Measurements from ENCODE around the gene EMC8.

EMC8 gene

DNA sequence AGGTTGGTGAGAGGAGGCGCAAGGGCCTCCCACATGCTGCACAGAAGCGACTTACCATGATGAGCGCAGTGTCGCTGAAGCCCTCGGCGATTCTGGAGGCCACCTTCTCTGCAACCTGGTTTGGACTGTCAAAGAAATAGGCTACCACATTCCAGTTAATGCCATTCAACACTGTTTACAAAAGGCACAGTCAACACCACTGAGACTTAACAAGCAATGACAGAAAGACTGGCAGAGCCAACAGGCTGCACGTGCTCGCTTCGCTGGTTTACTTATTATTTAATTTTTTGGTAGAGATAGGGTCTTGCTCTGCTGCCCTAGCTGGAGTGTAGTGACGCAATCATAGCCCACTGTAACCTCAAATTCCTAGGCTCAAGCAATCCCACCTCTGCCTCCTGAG lies 18.2 kb downstream of the EMC8 start:
- H3K9me3 ChIP-seq (ENCODE audit: control insufficient read depth in 1 of 2, low read length in 2 of 2): no peaks in the 10 kb centered on the region
- H3K27me3 ChIP-seq (ENCODE audit: low read depth, low read length): no peaks in the 10 kb centered on the region
- peaks cover 33 to 53% of the 10 kb centered on the region in 2 donors for H3K36me3 ChIP-seq (ENCODE audit: control insufficient read depth in 1 of 2, insufficient read depth in 2 of 2, low read length in 2 of 2)
- H3K4me3 ChIP-seq (ENCODE audit: low read depth in 1 of 2, low read length in 2 of 2): no peak overlapping the region
- H3K27ac ChIP-seq (ENCODE audit: low read length): no peak overlapping the region
- H3K4me1 ChIP-seq (ENCODE audit: control insufficient read depth in 1 of 2, insufficient read depth in 2 of 2, low read length in 2 of 2): peaks cover 0 to 18% of the 10 kb centered on the region in 2 donors

DNA sequence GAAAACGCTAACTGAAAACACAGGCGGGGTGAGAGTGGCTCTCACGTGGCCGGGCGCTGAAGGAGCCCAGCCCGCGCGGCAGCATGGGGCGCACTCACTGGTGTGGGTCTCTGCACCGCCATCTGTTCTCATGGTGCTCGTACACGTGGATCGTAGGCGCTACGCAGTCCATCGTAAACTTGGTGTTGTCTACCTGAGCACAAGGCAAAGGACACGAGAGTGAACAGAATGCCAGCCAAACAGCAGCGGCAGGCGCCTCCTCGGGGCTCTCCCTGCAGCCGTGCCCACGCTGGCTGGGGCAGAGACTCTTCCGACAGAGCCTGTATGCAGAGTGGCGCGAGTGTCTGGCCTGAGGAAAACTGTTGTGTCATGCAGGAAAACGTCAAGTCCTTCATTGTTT lies 19.1 kb downstream of the EMC8 start:
- Histone ChIP-seq H3K4me3 (ENCODE audit: low read depth in 1 of 2, low read length in 2 of 2) (no peak overlapping the region), H3K9me3 (ENCODE audit: control insufficient read depth in 1 of 2, low read length in 2 of 2) (no peaks in the 10 kb centered on the region), H3K27ac (ENCODE audit: low read length) (no peak overlapping the region), H3K27me3 (ENCODE audit: low read depth, low read length) (no peaks in the 10 kb centered on the region), H3K36me3 (ENCODE audit: control insufficient read depth in 1 of 2, insufficient read depth in 2 of 2, low read length in 2 of 2) (peaks cover 25 to 49% of the 10 kb centered on the region in 2 donors), H3K4me1 (ENCODE audit: control insufficient read depth in 1 of 2, insufficient read depth in 2 of 2, low read length in 2 of 2) (peaks cover 0 to 18% of the 10 kb centered on the region in 2 donors)

DNA sequence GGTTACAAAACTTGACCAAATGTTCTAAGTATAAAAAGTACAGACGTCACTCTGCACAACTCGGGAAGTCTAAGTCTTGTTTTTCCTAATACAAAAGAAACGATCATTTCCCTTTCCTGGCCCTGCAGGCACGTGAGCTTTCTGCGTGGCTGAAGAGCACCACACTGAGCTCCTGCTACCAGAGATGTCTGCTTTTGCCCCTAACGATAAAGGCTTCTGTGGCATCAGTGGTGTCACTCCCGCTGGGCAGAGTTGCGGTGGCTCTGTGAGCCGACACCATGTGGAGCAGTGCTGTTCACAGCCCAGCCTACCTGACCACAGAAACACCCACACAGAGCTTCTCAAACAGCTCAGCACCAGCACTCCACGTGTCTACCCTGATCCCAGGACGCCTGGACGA lies 20.5 kb downstream of the EMC8 start:
- H3K36me3 ChIP-seq (ENCODE audit: control insufficient read depth in 1 of 2, insufficient read depth in 2 of 2, low read length in 2 of 2): peaks cover 25 to 49% of the 10 kb centered on the region in 2 donors
- H3K9me3 ChIP-seq (ENCODE audit: control insufficient read depth in 1 of 2, low read length in 2 of 2): no peaks in the 10 kb centered on the region
- H3K4me1 ChIP-seq (ENCODE audit: control insufficient read depth in 1 of 2, insufficient read depth in 2 of 2, low read length in 2 of 2): peaks cover 0 to 18% of the 10 kb centered on the region in 2 donors
- no peak overlapping the region for H3K27ac ChIP-seq (ENCODE audit: low read length)
- H3K27me3 ChIP-seq (ENCODE audit: low read depth, low read length): no peaks in the 10 kb centered on the region
- H3K4me3 ChIP-seq (ENCODE audit: low read depth in 1 of 2, low read length in 2 of 2): no peak overlapping the region

DNA sequence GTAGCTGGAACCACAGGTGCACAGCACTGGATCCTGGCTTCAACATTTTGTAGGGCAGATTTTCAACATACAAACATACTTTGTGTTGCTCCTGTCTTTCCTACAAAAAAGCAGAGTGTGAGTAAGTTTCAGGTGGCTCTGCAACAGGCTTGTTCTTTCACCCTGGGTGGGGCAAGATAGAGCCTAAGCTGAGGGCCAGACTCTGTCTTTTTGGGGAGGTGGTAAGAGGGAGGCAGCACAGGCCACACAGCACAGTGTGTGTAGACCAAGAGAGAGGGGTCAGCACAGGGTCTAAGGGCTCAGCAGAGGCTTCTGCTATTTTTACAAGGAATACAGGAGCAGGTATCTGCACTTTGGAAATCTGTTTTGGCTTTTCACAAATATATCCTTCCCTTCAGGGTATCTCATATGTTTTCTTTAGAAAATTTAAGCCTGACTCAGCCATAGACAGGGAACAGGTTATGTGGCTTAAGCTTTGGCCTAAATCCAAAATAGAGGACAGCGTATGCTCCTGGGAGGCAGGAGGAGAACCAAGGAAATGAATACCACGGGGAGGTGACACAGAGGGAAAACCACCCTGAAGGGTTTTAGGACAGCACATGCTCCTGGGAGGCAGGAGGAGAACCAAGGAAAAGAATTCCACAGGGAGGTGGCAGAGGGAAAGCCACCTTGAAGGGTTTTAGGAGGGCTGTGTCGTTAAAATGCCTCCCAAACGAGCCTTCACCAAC lies 21.6 kb downstream of the EMC8 start:
- peaks cover 25 to 49% of the 10 kb centered on the region in 2 donors for H3K36me3 ChIP-seq (ENCODE audit: control insufficient read depth in 1 of 2, insufficient read depth in 2 of 2, low read length in 2 of 2)
- peaks cover 0 to 12% of the 10 kb centered on the region in 2 donors for H3K4me1 ChIP-seq (ENCODE audit: control insufficient read depth in 1 of 2, insufficient read depth in 2 of 2, low read length in 2 of 2)
- H3K27me3 ChIP-seq (ENCODE audit: low read depth, low read length): no peaks in the 10 kb centered on the region
- H3K4me3 ChIP-seq (ENCODE audit: low read depth in 1 of 2, low read length in 2 of 2): no peak overlapping the region
- H3K27ac ChIP-seq (ENCODE audit: low read length): no peak overlapping the region
- H3K9me3 ChIP-seq (ENCODE audit: control insufficient read depth in 1 of 2, low read length in 2 of 2): no peaks in the 10 kb centered on the region

DNA sequence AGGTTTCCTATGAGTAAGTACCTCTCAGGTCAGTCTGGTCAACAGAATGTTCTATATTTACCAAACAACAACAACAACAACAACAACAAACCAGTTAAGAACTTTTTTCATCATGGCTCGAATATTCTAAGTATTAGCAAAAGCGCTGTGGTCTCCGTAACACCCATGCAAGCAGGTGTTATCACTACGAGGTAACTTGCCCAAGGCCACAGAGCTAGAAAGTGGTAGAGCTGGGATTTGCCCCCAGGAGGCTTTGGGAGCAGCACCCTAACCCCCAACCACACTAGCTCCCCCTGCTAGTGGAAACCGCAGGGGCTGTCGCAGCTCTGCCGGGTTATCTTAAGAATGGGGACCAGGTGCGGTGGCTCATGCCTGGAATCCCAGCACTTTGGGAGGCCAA lies 24.5 kb downstream of the EMC8 start:
- Histone ChIP-seq H3K4me1 (ENCODE audit: control insufficient read depth in 1 of 2, insufficient read depth in 2 of 2, low read length in 2 of 2) (no peaks in the 10 kb centered on the region), H3K27ac (ENCODE audit: low read length) (no peak overlapping the region), H3K36me3 (ENCODE audit: control insufficient read depth in 1 of 2, insufficient read depth in 2 of 2, low read length in 2 of 2) (peaks cover 12 to 46% of the 10 kb centered on the region in 2 donors), H3K4me3 (ENCODE audit: low read depth in 1 of 2, low read length in 2 of 2) (no peak overlapping the region), H3K27me3 (ENCODE audit: low read depth, low read length) (no peaks in the 10 kb centered on the region), H3K9me3 (ENCODE audit: control insufficient read depth in 1 of 2, low read length in 2 of 2) (no peaks in the 10 kb centered on the region)

DNA sequence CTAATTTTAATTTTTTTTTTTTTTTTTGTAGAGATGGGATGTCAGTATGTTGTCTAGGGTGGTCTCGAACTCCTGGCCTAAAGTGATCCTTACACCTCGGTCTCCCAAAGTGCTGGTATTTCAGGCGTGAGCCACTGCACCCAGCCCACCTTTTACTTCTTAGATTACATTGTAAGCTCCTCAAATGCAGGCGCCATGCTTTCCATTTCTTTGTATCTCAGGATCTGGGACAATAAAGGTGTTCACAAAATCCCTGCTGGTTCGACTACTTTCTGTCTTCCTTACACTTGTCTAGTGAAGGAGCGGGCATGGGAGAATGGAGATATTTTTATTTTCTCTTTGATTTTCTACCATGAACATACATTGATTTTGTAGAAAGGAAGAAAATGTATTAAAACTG lies 25.2 kb downstream of the EMC8 start:
- peaks cover 7 to 39% of the 10 kb centered on the region in 2 donors for H3K36me3 ChIP-seq (ENCODE audit: control insufficient read depth in 1 of 2, insufficient read depth in 2 of 2, low read length in 2 of 2)
- no peaks in the 10 kb centered on the region for H3K9me3 ChIP-seq (ENCODE audit: control insufficient read depth in 1 of 2, low read length in 2 of 2)
- H3K4me1 ChIP-seq (ENCODE audit: control insufficient read depth in 1 of 2, insufficient read depth in 2 of 2, low read length in 2 of 2): no peaks in the 10 kb centered on the region
- no peak overlapping the region for H3K27ac ChIP-seq (ENCODE audit: low read length)
- H3K4me3 ChIP-seq (ENCODE audit: low read depth in 1 of 2, low read length in 2 of 2): no peak overlapping the region
- no peaks in the 10 kb centered on the region for H3K27me3 ChIP-seq (ENCODE audit: low read depth, low read length)

DNA sequence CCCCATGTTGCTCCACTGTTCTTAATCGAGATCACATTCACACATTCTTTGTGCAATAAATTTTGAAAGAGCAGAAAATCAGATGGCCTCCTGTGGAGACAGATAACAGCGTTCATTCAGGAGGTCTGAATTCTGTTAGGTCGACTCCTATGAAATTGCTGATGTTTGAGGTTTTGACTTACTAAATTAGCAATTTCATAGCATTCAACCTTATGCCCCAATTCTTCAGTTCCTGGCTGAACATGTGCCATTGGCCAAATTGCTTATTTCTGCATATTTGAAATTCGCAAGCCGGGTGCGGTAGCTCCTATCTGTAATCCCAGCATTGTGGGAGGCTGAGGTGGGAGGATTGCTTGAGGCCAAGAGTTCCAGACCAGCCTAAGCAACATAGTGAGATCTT lies 26.3 kb downstream of the EMC8 start:
- Histone ChIP-seq H3K4me3 (ENCODE audit: low read depth in 1 of 2, low read length in 2 of 2) (no peak overlapping the region), H3K27ac (ENCODE audit: low read length) (no peak overlapping the region), H3K4me1 (ENCODE audit: control insufficient read depth in 1 of 2, insufficient read depth in 2 of 2, low read length in 2 of 2) (no peaks in the 10 kb centered on the region)

DNA sequence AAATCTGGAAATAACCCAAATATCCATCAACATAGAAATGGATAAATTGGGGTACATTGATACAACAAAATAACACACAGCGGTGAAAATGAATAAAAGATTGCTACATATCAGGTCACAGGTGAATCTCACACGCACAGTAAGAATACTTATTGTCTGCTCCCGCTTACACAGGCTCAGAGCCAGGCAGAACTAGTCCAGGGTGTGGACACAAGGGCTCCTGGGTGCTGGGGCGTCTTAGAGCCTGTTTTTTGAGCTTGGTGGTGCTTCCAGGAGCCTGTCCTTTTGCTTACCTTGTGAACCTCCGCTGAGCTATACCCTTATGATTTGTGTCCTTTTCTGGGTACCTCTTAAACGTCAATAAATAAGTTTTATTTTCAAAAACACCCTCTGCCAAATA lies 28.6 kb downstream of the EMC8 start:
- H3K27me3 ChIP-seq (ENCODE audit: low read depth, low read length): no peaks in the 10 kb centered on the region
- H3K27ac ChIP-seq (ENCODE audit: low read length): no peak overlapping the region
- no peak overlapping the region for H3K4me3 ChIP-seq (ENCODE audit: low read depth in 1 of 2, low read length in 2 of 2)
- peaks cover 0 to 8% of the 10 kb centered on the region in 2 donors for H3K36me3 ChIP-seq (ENCODE audit: control insufficient read depth in 1 of 2, insufficient read depth in 2 of 2, low read length in 2 of 2)
- H3K9me3 ChIP-seq (ENCODE audit: control insufficient read depth in 1 of 2, low read length in 2 of 2): no peaks in the 10 kb centered on the region
- H3K4me1 ChIP-seq (ENCODE audit: control insufficient read depth in 1 of 2, insufficient read depth in 2 of 2, low read length in 2 of 2): no peaks in the 10 kb centered on the region

More for the DNA sequence above, 26.3 kb downstream of the EMC8 start:
- peaks cover 1 to 28% of the 10 kb centered on the region in 2 donors for H3K36me3 ChIP-seq (ENCODE audit: control insufficient read depth in 1 of 2, insufficient read depth in 2 of 2, low read length in 2 of 2)
- H3K27me3 ChIP-seq (ENCODE audit: low read depth, low read length): no peaks in the 10 kb centered on the region
- no peaks in the 10 kb centered on the region for H3K9me3 ChIP-seq (ENCODE audit: control insufficient read depth in 1 of 2, low read length in 2 of 2)

DNA sequence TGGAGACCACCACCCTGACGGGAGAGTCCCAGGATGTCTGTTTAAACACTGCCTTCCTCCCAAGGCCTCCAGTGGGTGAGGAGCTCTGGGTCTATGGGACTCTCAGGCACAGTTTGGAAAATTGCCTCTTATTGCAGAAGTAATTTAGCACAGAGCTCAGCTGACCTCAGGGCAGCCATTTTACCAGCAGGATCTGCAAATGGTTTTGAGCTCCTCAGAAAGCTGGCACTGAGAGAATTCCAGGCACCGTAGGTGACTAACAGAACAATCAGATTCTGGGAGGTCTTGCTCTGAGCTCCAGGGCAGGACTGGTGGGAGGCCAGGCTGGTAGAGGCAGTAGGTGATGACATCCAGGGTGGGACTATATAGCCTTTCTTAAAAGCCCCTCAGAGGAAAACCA lies 31.1 kb downstream of the EMC8 start:
- H3K36me3 ChIP-seq (ENCODE audit: control insufficient read depth in 1 of 2, insufficient read depth in 2 of 2, low read length in 2 of 2): peaks cover 0 to 8% of the 10 kb centered on the region in 2 donors
- no peak overlapping the region for H3K27ac ChIP-seq (ENCODE audit: low read length)
- no peaks in the 10 kb centered on the region for H3K4me1 ChIP-seq (ENCODE audit: control insufficient read depth in 1 of 2, insufficient read depth in 2 of 2, low read length in 2 of 2)

DNA sequence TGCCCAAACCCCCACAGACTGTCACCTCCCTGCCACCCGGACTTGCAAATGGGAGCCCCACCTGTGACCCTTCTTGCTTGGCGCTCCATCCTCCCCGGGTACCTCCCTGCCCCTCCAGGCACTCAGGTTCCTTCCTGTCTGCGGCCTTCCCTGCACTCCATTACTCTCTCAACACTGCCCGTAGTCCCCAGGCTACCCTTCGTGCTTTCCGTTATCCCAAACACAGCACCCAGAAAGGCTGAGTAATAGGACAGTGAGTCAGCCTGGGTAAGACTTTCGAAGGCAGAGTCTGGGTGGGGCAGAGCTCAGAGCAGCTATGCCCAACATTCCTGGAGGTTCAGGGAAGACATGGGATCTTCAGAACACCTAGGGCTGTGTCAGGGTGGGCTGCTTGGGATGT lies 31.8 kb downstream of the EMC8 start:
- Histone ChIP-seq H3K4me3 (ENCODE audit: low read depth in 1 of 2, low read length in 2 of 2) (no peak overlapping the region), H3K36me3 (ENCODE audit: control insufficient read depth in 1 of 2, insufficient read depth in 2 of 2, low read length in 2 of 2) (peaks cover 0 to 8% of the 10 kb centered on the region in 2 donors), H3K27ac (ENCODE audit: low read length) (no peak overlapping the region), H3K9me3 (ENCODE audit: control insufficient read depth in 1 of 2, low read length in 2 of 2) (no peaks in the 10 kb centered on the region), H3K4me1 (ENCODE audit: control insufficient read depth in 1 of 2, insufficient read depth in 2 of 2, low read length in 2 of 2) (no peaks in the 10 kb centered on the region), H3K27me3 (ENCODE audit: low read depth, low read length) (no peaks in the 10 kb centered on the region)

More for the DNA sequence above, 31.1 kb downstream of the EMC8 start:
- Histone ChIP-seq H3K4me3 (ENCODE audit: low read depth in 1 of 2, low read length in 2 of 2) (no peak overlapping the region), H3K27me3 (ENCODE audit: low read depth, low read length) (no peaks in the 10 kb centered on the region), H3K9me3 (ENCODE audit: control insufficient read depth in 1 of 2, low read length in 2 of 2) (no peaks in the 10 kb centered on the region)

DNA sequence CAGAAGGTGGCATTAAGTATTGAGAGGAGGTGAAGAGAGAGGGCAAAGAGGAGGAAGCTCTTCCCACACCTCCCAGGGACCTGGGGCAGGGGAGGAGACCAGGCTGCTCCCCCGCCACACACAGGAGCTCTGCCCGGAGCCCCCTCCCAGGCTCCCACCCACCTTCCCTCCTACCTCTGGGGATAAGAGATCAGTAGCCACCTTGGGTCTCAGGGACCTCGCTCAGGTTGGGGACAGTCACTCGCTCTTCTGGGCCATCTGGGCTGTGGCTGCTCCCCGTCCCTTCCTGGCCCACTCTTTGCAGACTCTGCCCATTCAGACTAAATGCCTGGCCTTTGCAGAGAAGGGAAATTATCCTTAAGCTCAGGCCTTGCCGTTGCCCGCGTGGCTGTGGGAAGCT lies 33.6 kb downstream of the EMC8 start:
- Histone ChIP-seq H3K27me3 (ENCODE audit: low read depth, low read length) (no peaks in the 10 kb centered on the region), H3K27ac (ENCODE audit: low read length) (no peak overlapping the region), H3K36me3 (ENCODE audit: control insufficient read depth in 1 of 2, insufficient read depth in 2 of 2, low read length in 2 of 2) (peaks cover 0 to 4% of the 10 kb centered on the region in 2 donors), H3K4me3 (ENCODE audit: low read depth in 1 of 2, low read length in 2 of 2) (no peak overlapping the region), H3K9me3 (ENCODE audit: control insufficient read depth in 1 of 2, low read length in 2 of 2) (no peaks in the 10 kb centered on the region), H3K4me1 (ENCODE audit: control insufficient read depth in 1 of 2, insufficient read depth in 2 of 2, low read length in 2 of 2) (no peaks in the 10 kb centered on the region)

DNA sequence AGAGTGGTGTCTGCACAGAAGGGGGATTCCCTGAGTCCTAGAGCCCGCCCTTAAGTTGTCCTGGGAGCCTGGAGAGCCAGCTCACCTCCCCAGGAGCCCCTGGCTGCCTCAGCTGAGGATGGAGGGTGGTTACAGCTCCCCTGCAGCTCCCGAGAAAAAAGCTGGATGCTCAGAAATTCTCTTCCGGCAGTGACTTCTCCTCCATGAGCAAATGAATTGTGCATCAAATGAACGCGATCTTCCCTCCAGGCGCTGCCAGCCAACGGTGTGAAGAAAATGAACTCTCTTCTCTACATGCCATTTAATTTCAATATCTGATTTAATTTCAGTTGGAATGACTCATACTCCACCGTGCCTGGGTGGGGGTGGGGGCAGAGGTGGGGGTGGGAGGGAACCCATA lies 34.1 kb downstream of the EMC8 start:
- Histone ChIP-seq H3K36me3 (ENCODE audit: control insufficient read depth in 1 of 2, insufficient read depth in 2 of 2, low read length in 2 of 2) (no peaks in the 10 kb centered on the region), H3K27ac (ENCODE audit: low read length) (no peak overlapping the region), H3K27me3 (ENCODE audit: low read depth, low read length) (no peaks in the 10 kb centered on the region), H3K4me1 (ENCODE audit: control insufficient read depth in 1 of 2, insufficient read depth in 2 of 2, low read length in 2 of 2) (no peaks in the 10 kb centered on the region), H3K9me3 (ENCODE audit: control insufficient read depth in 1 of 2, low read length in 2 of 2) (no peaks in the 10 kb centered on the region), H3K4me3 (ENCODE audit: low read depth in 1 of 2, low read length in 2 of 2) (no peak overlapping the region)

Measured in muscle layer of duodenum (tissue), 2 donors.